NAMALWA (cell line): ENCODE measurements around the gene LRRC72.

Source experiments
- DNase-seq: peaks from one replicate; pipeline ENCODE4 v3.0.0-alpha.2; 2015; ENCODE audit warnings: low spot score

LRRC72 gene

DNA sequence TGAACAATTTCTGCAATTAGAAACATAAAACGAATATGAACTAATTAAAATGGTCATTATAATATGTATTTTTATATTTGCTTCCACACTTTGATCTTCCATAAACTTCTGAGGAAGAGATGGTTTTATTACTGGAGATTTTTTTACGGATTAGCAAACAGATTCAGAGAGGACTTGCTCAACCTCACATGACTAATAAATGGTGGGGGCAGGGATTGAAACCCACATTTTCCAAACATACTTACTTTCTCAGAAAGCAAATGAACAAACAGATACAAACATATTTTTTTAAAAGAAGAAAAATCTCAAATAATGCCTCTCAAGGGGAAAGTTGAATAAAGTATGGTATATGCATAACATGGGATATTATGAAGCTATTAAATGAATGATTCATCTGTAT is 100.6 kb downstream of the LRRC72 start:
- DNase-seq = no peak

DNA sequence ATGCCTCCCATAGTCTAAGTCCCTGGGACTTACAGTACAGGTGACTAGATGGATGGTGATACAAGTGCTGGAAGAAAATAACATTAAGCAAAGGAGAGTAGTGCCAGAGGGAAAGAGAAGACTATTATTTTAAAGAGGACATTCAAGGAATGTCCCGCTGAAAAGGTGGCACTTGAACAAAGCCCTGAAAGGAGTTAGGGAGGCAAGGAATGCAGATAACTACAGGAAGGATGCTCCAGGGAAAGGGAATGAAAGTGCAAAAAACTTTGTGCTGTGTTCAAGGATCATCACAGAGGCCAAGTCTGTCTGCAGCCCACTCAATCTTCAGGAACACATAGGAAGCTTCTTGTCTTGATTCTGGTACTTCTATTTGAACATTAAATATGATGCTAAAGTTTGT is 104.0 kb downstream of the LRRC72 start:
- DNase-seq = no peak
